Fibroblast of lung (primary cell): ENCODE measurements around the gene MRPL21.

ENCODE experiments used
- EZH2 ChIP-seq: IDR thresholded peaks from 2 replicates; pipeline ENCODE4 v1.5.1; 2012; ENCODE audit warnings: low read length, control low read depth, mild to moderate bottlenecking; ENCODE audit errors: missing control alignments
- TF ChIP-seq, protein P1 (sequence below), 2 donors: IDR thresholded peaks in 1 of 2; conservative IDR thresholded peaks in 1 of 2; 1 replicate in 1 of 2; 2 replicates in 1 of 2; pipeline ENCODE4 v1.5.1; 2011 to 2012; ENCODE audit warnings: low read length in 2 of 2, control low read depth in 1 of 2, inconsistent platforms in 1 of 2, low read depth in 1 of 2, mild to moderate bottlenecking in 1 of 2

DNA sequence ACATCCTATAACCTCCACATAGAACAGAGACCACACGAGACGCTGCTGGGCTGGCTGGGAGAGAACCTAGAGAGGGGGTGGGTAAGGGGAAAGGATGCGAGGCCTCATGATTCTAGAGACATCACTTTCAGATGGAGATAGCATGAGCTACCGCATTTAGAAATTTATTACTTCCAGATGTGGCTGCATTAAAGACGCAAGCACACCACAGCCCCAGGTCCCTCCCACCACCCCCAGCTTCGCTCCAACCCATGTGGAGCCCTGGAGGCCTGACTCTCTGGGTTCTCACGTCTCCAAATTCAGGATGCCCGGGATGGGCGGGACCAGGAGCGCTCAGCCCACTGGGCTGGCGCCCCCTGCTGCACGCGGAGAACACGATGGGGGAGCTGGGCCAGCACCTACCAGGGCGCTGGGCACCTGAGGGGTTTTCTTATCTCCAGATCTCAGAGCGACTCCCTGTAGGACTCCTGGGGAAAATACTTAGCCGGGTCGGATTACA, 13.6 kb downstream of the MRPL21 start:
- TF ChIP-seq, protein P1, sequence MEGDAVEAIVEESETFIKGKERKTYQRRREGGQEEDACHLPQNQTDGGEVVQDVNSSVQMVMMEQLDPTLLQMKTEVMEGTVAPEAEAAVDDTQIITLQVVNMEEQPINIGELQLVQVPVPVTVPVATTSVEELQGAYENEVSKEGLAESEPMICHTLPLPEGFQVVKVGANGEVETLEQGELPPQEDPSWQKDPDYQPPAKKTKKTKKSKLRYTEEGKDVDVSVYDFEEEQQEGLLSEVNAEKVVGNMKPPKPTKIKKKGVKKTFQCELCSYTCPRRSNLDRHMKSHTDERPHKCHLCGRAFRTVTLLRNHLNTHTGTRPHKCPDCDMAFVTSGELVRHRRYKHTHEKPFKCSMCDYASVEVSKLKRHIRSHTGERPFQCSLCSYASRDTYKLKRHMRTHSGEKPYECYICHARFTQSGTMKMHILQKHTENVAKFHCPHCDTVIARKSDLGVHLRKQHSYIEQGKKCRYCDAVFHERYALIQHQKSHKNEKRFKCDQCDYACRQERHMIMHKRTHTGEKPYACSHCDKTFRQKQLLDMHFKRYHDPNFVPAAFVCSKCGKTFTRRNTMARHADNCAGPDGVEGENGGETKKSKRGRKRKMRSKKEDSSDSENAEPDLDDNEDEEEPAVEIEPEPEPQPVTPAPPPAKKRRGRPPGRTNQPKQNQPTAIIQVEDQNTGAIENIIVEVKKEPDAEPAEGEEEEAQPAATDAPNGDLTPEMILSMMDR (conservative IDR thresholded peaks at IDR 0.05 in 1 of 2, IDR thresholded peaks at IDR 0.05 in 1 of 2; ENCODE audit: low read depth in 1 of 2, low read length in 2 of 2): peak; percentile 44 to 59
- TF ChIP-seq EZH2: no peak
